Endometrial microvascular endothelial cells (primary cell): ENCODE results near the gene NR5A2. TPM values are rescaled to one million over a fixed set of nuclear protein-coding genes. Genes with fewer than 3 reads are reported as not detected.

Experiments
- in situ Hi-C: cut with HindIII; loops from 2 replicates; pipeline ENCODE4 v1.10.0; 2017; ENCODE audit warnings: low sequenced_read_pairs, low pct_unique_long_range_greater_than_20kb; ENCODE audit errors: inconsistent ontology term
- total RNA-seq: library from RNA; depleted of rRNA; stranded (reverse); fragments of >200 nt; gene quantifications from one replicate; pipeline ENCODE4 v1.2.3, GENCODE V29; 2015; ENCODE audit errors: inconsistent ontology term

The NR5A2 gene
- total RNA-seq, 1 donor from 2014 or later: 43.4 TPM

DNA sequence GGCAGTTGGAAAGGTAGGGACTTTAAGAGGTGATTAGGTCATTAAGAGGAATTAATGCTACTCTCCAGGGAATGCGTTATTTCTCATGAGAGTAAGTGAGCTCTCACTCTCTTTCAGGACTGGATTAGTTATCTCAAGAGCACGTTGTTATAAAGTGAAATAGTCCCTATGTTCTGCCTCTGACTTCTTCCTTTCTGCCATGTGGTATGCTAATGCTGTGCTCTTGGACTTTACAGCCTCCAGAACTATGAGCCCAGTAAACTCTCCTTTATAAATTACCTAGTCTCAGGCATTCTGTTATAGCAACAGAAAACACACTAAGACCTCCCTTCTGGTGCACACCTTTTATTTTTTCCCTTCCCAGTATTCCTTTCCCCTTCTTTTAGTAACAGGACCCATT lies 187.8 kb downstream of the NR5A2 start:
- in situ Hi-C loops: no loop called here

DNA sequence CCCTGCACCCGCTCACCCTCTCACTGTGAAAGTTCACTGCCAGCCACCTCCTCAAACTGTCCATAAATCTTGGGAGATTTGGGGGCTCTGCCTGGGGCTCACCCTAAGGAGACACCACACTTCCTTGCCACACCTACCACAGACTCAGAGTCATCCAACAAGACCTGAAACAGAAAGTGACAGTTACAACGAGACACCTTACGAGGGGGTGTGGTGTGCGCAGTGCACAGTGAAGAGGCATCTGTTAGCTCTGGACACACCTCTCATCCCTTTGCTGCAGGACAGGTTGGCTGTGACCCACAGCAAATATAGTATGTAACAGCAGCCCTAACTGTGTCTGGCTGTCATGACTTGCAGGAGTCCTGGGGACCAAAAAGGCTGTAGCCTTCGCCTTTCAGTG lies 190.2 kb downstream of the NR5A2 start:
- in situ Hi-C loops: no loop called here

DNA sequence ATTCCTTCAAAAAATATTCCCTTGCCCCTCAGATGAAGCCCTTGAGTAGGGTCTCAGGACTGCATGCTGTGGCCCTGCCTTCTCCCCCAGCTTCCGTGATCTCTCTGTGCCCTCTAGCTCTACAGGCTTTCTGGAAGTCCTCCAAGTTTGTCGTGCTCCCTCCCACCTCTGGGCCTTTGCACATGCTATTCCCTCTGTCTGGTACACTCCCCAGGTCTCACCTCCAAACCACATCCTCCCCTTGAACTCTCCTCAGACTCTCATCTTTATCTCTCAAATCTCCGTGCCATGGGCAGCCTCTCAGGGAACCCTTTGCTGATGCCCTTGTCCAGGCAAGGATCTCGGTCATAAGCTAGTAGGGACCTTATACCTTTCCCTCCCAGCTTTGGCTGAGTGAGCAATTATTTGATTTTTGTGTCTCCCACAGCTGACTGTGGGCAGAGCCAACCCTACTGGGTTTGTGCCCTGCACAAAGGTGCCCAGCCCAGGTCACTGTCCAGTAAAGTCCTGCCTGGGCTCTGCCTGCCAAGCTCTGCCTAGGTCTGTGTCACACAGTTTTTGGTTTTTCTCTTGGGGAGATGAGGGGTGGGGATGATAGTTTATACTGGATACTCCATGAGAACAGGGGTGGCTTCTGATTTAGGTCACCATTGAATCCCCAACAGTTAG lies 194.2 kb downstream of the NR5A2 start:
- in situ Hi-C loops: no loop called here

DNA sequence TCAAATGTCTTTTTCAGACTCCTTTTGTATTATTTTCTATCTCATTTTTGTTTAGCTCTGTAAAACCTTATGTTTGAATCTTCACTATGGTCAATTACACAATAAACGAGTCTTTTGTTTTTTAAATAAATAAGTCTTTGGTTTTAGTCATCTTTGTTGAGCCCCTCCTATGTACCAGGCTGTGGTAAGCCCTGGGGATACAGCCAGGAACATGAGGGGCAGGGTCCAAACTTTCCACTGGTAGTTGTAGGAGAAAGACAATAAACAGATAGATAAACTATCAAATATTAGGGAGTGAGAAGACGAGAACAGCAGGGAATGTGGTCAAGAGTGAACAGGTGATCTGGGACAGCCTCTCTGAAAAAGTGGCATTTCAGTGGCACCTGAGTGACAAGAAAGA lies 195.7 kb downstream of the NR5A2 start:
- in situ Hi-C loops: no loop called here

DNA sequence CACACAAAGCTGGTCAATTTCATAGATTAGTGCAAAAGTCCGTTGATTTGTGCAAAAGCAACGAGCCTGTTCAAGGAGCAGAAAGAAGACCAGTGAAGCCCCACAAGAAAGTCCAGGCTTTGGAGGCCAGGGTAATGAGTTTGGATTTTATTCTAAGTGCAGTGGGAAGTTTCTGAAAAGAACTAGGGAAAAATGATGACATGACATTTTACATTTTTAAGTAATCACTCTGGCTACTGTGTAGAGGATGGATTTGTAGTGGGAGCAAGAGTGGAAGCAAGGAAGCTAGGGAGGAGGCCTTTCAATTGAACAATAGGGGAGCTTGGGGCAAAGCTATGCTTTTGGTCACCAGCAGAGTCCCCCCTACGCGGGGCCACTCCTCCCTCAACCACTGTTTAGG lies 196.1 kb downstream of the NR5A2 start:
- in situ Hi-C loops: no loop called here

DNA sequence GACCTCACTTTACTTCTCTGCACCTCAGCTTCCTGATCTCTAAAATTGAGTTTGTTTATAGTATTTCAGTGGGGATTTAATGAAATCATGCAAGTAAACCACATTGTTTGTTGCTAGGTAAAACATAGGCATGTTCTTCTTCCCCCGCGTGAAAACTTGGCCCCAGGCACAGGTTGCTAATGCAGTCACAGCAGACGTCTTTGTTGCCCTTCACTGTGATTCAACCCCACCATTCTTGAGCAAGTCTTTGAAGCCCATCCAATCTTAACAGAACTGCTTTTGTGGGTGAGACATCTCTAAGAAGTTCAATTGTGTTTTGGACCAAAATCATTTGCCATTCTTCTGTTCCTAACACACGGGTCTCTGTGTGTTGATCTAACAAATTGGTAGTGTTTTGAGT lies 196.8 kb downstream of the NR5A2 start:
- in situ Hi-C loops: no loop called here

DNA sequence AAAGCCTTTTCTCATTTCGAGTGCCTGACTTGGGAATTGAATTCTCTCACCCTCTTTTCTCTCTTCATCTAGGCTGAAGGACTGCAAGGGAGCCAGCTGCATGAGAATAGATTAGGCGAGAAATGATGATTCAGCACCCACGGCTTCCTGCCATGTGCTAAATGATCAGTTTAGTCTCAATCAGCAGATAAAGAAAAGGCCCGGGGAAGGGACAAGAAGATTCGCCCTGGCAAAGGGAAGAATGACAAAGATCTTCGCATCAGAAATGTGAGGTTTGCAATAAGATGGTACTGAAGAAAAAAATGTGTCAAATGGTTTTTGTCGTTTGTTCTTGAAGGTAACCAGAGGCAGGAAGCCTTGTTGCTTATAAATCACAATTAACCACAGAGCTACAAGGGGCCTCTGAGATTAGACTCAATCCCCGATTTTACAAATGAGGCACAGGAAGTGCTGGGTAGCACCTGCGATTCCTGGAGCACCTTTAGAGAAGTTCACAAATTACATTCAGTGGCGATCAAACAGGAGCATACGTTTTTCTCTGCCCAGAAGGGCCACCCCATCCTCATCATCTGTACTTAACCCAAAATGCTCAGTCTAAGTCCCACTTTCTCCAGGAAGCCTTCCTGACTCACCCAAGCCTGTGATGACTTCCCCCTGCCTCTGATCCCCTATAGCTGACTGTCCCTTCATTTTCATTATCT lies 198.9 kb downstream of the NR5A2 start:
- in situ Hi-C loops: no loop called here

DNA sequence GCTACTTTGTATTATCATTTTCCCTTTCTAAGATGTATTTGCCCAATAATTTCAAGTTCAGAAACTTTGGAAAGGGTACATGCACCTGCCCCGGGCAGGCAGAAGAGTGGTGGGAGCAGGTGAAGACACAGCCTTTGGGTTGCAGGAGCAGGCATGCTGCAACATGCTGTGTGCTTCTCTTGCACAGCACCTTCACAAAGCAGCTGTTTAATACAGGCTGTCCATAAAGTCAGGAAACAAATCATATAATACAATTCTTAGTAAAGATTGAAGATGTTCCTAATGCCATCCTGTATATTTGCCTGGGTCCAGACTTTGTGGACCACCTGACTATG lies 199.4 kb downstream of the NR5A2 start:
- in situ Hi-C loops: no loop called here
